Natural killer cell (primary cell): ENCODE data around the gene PACRGL. TPM values are rescaled to one million over a fixed set of nuclear protein-coding genes. Genes with fewer than 3 reads are reported as not detected.

Experiments used
- ATAC-seq, 3 donors: fragments of 150-1000 bp in 2 of 3; fragments of 200-7000 bp in 1 of 3; cut with Tn5 transposase; 1 replicate in 1 of 3; 2 replicates in 2 of 3; pipeline ENCODE4 v1.10.0; 2021; ENCODE audit warnings: mild to moderate bottlenecking in 2 of 3, moderate library complexity in 2 of 3
- DNase-seq, 2 donors: peaks; one replicate each; pipeline versions ENCODE4 v3.0.0 to v3.0.0-alpha.2; 2013 to 2021; ENCODE audit warnings: mixed read lengths in 1 of 2
- H3K27ac ChIP-seq: one replicate; pipeline ENCODE4 v1.5.1; 2013; ENCODE audit warnings: mild to moderate bottlenecking, low read length
- H3K27me3 ChIP-seq: one replicate; pipeline ENCODE4 v1.6.1; 2013; ENCODE audit warnings: low read length; ENCODE audit not compliant: control insufficient read depth, insufficient read depth
- H3K36me3 ChIP-seq: one replicate; pipeline ENCODE4 v1.6.1; 2013; ENCODE audit warnings: low read length; ENCODE audit not compliant: control insufficient read depth, insufficient read depth
- H3K4me1 ChIP-seq: one replicate; pipeline ENCODE4 v1.6.1; 2013; ENCODE audit warnings: low read length; ENCODE audit not compliant: control insufficient read depth, insufficient read depth
- H3K4me3 ChIP-seq: one replicate; pipeline ENCODE4 v1.5.1; 2013; ENCODE audit warnings: low read length
- H3K9me3 ChIP-seq: one replicate; pipeline ENCODE4 v1.6.1; 2013; ENCODE audit warnings: low read length; ENCODE audit not compliant: control insufficient read depth, insufficient read depth
- H3K27ac Mint-ChIP-seq, 2 donors: one replicate each; pipeline ENCODE4 v1.8.0; 2022; ENCODE audit warnings: mild to moderate bottlenecking in 2 of 2, mixed read lengths in 2 of 2, moderate library complexity in 1 of 2
- H3K27me3 Mint-ChIP-seq, 2 donors: one replicate each; pipeline ENCODE4 v1.8.0; 2022; ENCODE audit warnings: low read depth in 2 of 2, mixed read lengths in 2 of 2
- H3K36me3 Mint-ChIP-seq: one replicate; pipeline ENCODE4 v1.8.0; 2022; ENCODE audit warnings: mixed read lengths
- H3K4me1 Mint-ChIP-seq, 2 donors: one replicate each; pipeline ENCODE4 v1.8.0; 2022; ENCODE audit warnings: mixed read lengths in 2 of 2
- H3K4me3 Mint-ChIP-seq: one replicate; pipeline ENCODE4 v1.8.0; 2022; ENCODE audit warnings: mild to moderate bottlenecking, moderate library complexity, mixed read lengths
- H3K9me3 Mint-ChIP-seq, 2 donors: one replicate each; pipeline ENCODE4 v1.8.0; 2022; ENCODE audit warnings: mixed read lengths in 2 of 2
- CTCF ChIP-seq: fragments of 200-600 bp; IDR thresholded peaks from one replicate; pipeline ENCODE4 v1.8.0; 2022; ENCODE audit warnings: antibody characterized with exemption
- WGBS: methylation state at CpG from one replicate; pipeline ENCODE4 v1.1.7; 2013; ENCODE audit warnings: missing lambda C conversion rate; ENCODE audit not compliant: insufficient coverage; 5-methylcytosine and 5-hydroxymethylcytosine counted together
- intact Hi-C: fragments of 100-400 bp; cut with micrococcal nuclease; formaldehyde crosslinking; loops from one replicate; pipeline ENCODE4 v1.14.2; 2022
- total RNA-seq, 4 donors: library from RNA; stranded (reverse); fragments of 120-200 nt in 1 of 4; gene quantifications; one replicate each; pipeline versions ENCODE4 v1.2.3 to v1.2.4, GENCODE V29; 2013 to 2022

Gene PACRGL
- total RNA-seq, result 10 to 100 TPM in 2 of 3 donors, 1 to 10 TPM in 1; 9.0 to 14.7 (median 12.9) TPM
- total RNA-seq (2013), result 23.0 TPM

GRCh38 chr4:20700007-20700761 lies at the start of gene PACRGL:
Gene PACRGL (plus strand): TSS chr4:20700458. CDS start chr4:20704482, 4,024 bp downstream.
- Histone ChIP-seq H3K4me1 (peaks cover 10% of the 10 kb centered on the region), H3K27ac (peak within 1 kb of the TSS; percentile 71), H3K9me3 (no peaks in the 10 kb centered on the region), H3K27me3 (peaks cover 4% of the 10 kb centered on the region), H3K4me3 (peak within 1 kb of the TSS; percentile 75), H3K36me3 (peaks cover 6% of the 10 kb centered on the region)
- peak; percentile 87 to 97 for DNase-seq
- peaks cover 0 to 5% of the 10 kb centered on the region in 2 donors for H3K27me3 Mint-ChIP-seq
- H3K4me1 Mint-ChIP-seq, result peaks cover 26 to 45% of the 10 kb centered on the region in 2 donors
- peak; percentile 94 to 99 (median 98) for ATAC-seq
- H3K27ac Mint-ChIP-seq, result peak within 1 kb of the TSS; percentile 90 to 97
- no peak for TF ChIP-seq CTCF
- no peaks in the 10 kb centered on the region for H3K9me3 Mint-ChIP-seq
- 0% methylated on average over 60 of the region's 60 CpGs for WGBS
- intact Hi-C loops, result no loop called here
- peak within 1 kb of the TSS; percentile 96 for H3K4me3 Mint-ChIP-seq
- no peaks in the 10 kb centered on the region for H3K36me3 Mint-ChIP-seq

- ATAC-seq (no peak), DNase-seq (no peak)
- intact Hi-C loops, result no loop called here
- peaks cover 2 to 12% of the 10 kb centered on the region in 2 donors for H3K27me3 Mint-ChIP-seq
- no peak overlapping the region for H3K27ac Mint-ChIP-seq
- no peak overlapping the region for H3K4me3 ChIP-seq
- H3K4me1 Mint-ChIP-seq, result no peaks in the 10 kb centered on the region
- H3K9me3 ChIP-seq, result no peaks in the 10 kb centered on the region
- peaks cover 2 to 6% of the 10 kb centered on the region in 2 donors for H3K9me3 Mint-ChIP-seq
- no peak overlapping the region for H3K27ac ChIP-seq
- TF ChIP-seq CTCF, result no peak
- H3K36me3 Mint-ChIP-seq, result no peaks in the 10 kb centered on the region
- no peak overlapping the region for H3K4me3 Mint-ChIP-seq
- H3K27me3 ChIP-seq, result no peaks in the 10 kb centered on the region
- no peaks in the 10 kb centered on the region for H3K36me3 ChIP-seq
- H3K4me1 ChIP-seq, result no peaks in the 10 kb centered on the region
- no CpG with 5 or more reads among the region's 1 CpG for WGBS
These were observed 47.9 kb upstream of the PACRGL start for GRCh38 chr4:20652226-20652885.

GRCh38 chr4:20658456-20658855 lies 41.8 kb upstream of the PACRGL start:
- no peak for TF ChIP-seq CTCF
- Histone ChIP-seq H3K27me3 (no peaks in the 10 kb centered on the region), H3K36me3 (no peaks in the 10 kb centered on the region), H3K9me3 (no peaks in the 10 kb centered on the region), H3K27ac (no peak overlapping the region), H3K4me1 (no peaks in the 10 kb centered on the region), H3K4me3 (no peak overlapping the region)
- 83% methylated on average over 4 of the region's 4 CpGs for WGBS
- Mint-ChIP-seq H3K4me3 (no peak overlapping the region), H3K9me3 (peaks cover 0 to 2% of the 10 kb centered on the region in 2 donors), H3K4me1 (no peaks in the 10 kb centered on the region), H3K27ac (no peak overlapping the region), H3K27me3 (peaks cover under 1 to 12% of the 10 kb centered on the region in 2 donors), H3K36me3 (no peaks in the 10 kb centered on the region)
- ATAC-seq (no peak), DNase-seq (no peak)
- intact Hi-C loops, result no loop called here
